ENCODE measurements around the gene UBR7. TPM values are rescaled to one million over a fixed set of nuclear protein-coding genes. Genes with fewer than 3 reads are reported as not detected.

UBR7 gene
- total RNA-seq, 2 experiments from 2014 or later = 39.0 to 49.3 TPM

DNA sequence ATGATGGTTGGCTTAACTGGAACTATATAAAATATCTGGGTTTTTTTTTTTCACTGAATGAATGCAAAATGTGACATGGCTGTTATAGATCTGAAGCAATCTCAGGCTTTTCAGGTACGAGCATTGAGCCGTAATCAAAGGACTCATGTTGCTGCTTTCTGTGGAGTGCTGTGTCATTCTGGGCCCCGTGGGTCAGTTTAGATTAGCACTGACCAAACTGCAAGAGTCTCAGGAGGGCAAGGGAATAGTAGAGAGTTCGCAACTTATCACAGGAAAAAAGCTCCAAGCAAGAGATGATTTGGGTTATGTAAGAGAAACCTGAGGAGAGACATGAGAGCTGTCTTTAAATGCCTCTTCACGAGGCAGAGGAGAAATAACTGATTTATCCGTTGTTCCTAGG, 59.1 kb downstream of the UBR7 start:
- ATAC-seq = no peak

DNA sequence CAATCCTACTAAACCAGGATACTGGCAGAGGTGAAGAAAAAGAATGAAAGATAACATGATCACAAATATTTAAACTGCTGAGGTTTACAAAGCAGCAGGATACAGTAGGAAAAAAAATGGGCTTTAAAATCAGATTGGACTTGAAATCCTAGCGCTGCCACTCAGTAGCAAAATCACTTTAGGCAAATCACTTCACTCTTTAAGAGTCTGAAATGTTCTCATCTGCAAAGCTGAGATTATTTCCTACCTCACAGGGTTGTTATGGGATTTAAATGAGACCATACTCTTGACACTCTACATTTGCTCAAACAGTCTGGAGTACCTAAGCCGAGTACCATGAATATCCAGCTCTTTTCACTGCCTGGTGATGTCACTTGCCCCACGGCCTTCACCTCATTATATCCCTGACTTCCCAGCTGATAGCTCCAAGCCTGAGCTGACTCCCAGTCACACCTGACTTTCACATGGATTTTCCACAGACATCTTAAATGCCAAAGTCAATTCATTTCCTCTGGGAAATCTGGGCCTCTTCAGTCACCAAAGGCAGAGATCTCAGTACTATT, 60.2 kb downstream of the UBR7 start:
- no peaks in the 10 kb centered on the region for H3K9me3 Mint-ChIP-seq (ENCODE audit: insufficient read depth)
- no peaks in the 10 kb centered on the region for H3K27me3 Mint-ChIP-seq (ENCODE audit: low read depth)
- CTCF ChIA-PET = interaction anchor here (1.1 to 1.2 kb wide), 2 partner anchors 8 to 18 kb away, joined by 3 read pairs; no protein-coding TSS in a partner anchor
- peaks cover 18% of the 10 kb centered on the region for H3K4me1 Mint-ChIP-seq (ENCODE audit: low read depth)
- no peak overlapping the region for H3K27ac Mint-ChIP-seq
- no peak for DNase-seq
- ATAC-seq = no peak
- no peak overlapping the region for H3K4me3 Mint-ChIP-seq
- POLR2A ChIA-PET = interaction anchor here (1.0 kb wide), 1 partner anchor 83 kb away, joined by 3 read pairs; the partner anchor contains the start of genes LYSET and MOAP1
- peaks cover 14% of the 10 kb centered on the region for H3K36me3 Mint-ChIP-seq (ENCODE audit: low read depth)

More for the DNA sequence above, 59.1 kb downstream of the UBR7 start:
- Mint-ChIP-seq H3K4me3 (no peak overlapping the region), H3K27ac (no peak overlapping the region), H3K9me3 (ENCODE audit: insufficient read depth) (no peaks in the 10 kb centered on the region), H3K27me3 (ENCODE audit: low read depth) (no peaks in the 10 kb centered on the region), H3K4me1 (ENCODE audit: low read depth) (peaks cover 18% of the 10 kb centered on the region), H3K36me3 (ENCODE audit: low read depth) (peaks cover 14% of the 10 kb centered on the region)
- POLR2A ChIA-PET = no interaction called here
- DNase-seq = no peak
- CTCF ChIA-PET = interaction anchor here (0.7 kb wide), 1 partner anchor 37 kb away, joined by 3 read pairs; no protein-coding TSS in a partner anchor

DNA sequence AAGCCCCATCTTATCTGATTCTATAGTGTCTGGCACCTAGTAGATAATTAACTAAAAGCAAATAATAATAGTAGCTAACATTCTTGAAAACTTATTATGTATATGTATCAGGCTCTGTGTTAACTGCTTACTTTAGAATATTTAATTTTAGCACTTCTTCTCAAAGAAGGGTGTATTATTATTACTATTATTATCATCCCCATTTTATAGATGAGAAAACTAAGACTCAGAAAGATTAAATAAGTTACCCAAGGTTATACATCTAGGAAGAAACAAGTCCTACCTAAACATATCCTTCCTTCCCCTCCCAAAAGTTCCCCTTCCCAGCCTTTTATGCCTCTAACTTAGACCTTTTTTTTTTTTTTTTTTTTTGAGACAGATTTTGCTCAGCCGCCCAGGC, 61.4 kb downstream of the UBR7 start:
- POLR2A ChIA-PET = no interaction called here
- peaks cover 4% of the 10 kb centered on the region for H3K36me3 Mint-ChIP-seq (ENCODE audit: low read depth)
- H3K27me3 Mint-ChIP-seq (ENCODE audit: low read depth) = no peaks in the 10 kb centered on the region
- peaks cover 10% of the 10 kb centered on the region for H3K4me1 Mint-ChIP-seq (ENCODE audit: low read depth)
- no peak overlapping the region for H3K4me3 Mint-ChIP-seq
- H3K27ac Mint-ChIP-seq = no peak overlapping the region
- DNase-seq = no peak
- ATAC-seq = no peak
- no peaks in the 10 kb centered on the region for H3K9me3 Mint-ChIP-seq (ENCODE audit: insufficient read depth)
- CTCF ChIA-PET = interaction anchor here (0.7 kb wide), 1 partner anchor 51 kb away, joined by 4 read pairs; no protein-coding TSS in a partner anchor

DNA sequence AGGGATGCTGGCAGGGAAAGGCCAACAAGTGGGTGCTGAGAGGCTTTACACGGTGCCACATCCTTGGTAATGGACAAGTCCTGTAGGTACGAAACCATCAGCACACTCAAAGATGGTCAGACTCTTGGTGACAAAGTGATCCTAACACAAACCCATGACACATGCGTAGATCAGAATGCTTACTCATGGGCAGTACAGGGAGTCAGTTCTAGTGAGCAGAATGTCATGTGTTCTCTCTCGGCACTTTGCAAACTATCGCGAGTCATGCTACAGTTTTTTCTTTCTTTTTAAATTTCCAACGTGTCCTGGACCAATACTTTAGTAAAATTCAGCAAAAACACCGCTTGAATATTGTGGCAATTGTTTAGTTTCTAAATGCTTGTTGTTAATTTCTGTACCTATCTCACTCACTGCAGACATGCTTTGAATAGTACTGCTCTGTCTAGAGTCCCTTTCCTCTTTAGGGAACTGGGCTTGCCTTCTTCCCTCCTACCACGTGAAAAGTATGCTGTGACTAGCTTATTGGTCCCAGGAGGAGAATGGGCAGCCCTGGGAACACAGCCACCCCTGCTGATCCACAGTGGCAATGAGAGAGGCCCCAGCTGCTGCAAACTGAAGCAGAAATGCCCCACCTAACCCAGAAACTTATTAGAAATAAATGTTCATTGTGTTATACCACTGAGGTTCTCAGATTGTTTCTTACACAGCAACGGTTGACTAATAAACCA, 62.4 kb downstream of the UBR7 start:
- ChIA-PET CTCF (interaction anchor here (0.8 to 1.3 kb wide), 3 partner anchors 11 to 156 kb away, joined by 3 read pairs; no protein-coding TSS in a partner anchor), POLR2A (no interaction called here)
- Mint-ChIP-seq H3K9me3 (ENCODE audit: insufficient read depth) (no peaks in the 10 kb centered on the region), H3K27me3 (ENCODE audit: low read depth) (no peaks in the 10 kb centered on the region), H3K36me3 (ENCODE audit: low read depth) (no peaks in the 10 kb centered on the region), H3K4me3 (no peak overlapping the region), H3K4me1 (ENCODE audit: low read depth) (no peaks in the 10 kb centered on the region), H3K27ac (no peak overlapping the region)
- DNase-seq (no peak), ATAC-seq (no peak)

DNA sequence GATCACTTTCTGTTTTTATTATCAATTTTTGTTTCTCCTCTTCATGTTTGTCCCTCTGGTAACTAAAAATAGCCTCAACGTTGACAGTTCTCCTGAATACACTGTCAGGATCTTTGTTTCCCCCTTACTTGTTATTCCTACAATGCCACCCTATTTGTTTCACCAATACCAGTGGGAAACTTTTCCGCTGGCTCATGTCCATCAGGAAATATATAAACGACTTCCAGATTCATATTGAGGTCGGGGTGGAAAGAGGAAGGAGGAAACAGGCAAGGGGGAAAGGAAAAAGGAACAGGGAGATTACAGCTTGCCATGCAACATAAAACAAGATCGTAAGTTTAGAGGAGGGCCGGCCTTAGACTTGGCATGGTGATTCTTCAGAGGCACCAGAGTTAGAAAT, 64.1 kb downstream of the UBR7 start:
- Mint-ChIP-seq H3K36me3 (ENCODE audit: low read depth) (no peaks in the 10 kb centered on the region), H3K9me3 (ENCODE audit: insufficient read depth) (no peaks in the 10 kb centered on the region), H3K27me3 (ENCODE audit: low read depth) (no peaks in the 10 kb centered on the region), H3K4me1 (ENCODE audit: low read depth) (no peaks in the 10 kb centered on the region), H3K4me3 (no peak overlapping the region), H3K27ac (no peak overlapping the region)
- DNase-seq = no peak
- ATAC-seq = no peak
- ChIA-PET POLR2A (no interaction called here), CTCF (no interaction called here)

DNA sequence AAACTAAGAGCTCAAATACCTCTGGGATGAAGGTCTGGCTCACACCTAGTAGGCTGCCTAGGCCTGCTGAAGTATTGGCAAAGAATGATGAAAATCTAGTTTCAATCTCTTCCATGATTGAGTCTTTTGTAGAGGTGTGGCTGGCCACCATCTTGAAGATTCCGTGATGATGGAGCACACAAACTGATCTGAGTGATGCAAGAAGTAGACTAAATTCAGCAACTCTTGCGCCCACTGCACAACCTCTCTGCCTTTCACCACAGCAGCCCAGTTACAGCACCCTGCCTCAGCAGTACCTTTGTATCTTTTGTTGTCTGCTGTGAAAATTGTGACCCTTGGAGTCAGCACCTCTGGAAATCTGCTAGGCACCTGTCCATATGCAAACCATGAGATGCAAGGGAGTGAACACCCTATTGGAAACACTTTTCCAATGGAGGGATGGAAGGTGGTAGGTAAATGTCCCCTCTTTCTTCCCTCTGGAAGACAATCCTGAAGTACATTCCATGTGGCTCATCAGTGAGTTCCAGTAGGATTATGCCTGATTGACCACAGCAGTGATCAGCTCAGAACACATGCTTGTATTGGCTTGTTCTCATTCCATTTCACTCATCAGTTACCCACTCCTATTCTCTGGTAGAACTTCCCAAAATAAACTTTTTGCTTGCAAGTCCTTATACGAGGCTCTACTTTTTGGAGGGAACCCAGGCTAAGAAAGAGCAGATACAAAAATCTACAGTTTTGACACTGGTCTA, 67.2 kb downstream of the UBR7 start:
- ChIA-PET CTCF (no interaction called here), POLR2A (no interaction called here)
- ATAC-seq = no peak
- no peak for DNase-seq
- Mint-ChIP-seq H3K4me1 (ENCODE audit: low read depth) (no peaks in the 10 kb centered on the region), H3K9me3 (ENCODE audit: insufficient read depth) (no peaks in the 10 kb centered on the region), H3K4me3 (no peak overlapping the region), H3K27me3 (ENCODE audit: low read depth) (no peaks in the 10 kb centered on the region), H3K27ac (no peak overlapping the region), H3K36me3 (ENCODE audit: low read depth) (peaks cover 3% of the 10 kb centered on the region)

DNA sequence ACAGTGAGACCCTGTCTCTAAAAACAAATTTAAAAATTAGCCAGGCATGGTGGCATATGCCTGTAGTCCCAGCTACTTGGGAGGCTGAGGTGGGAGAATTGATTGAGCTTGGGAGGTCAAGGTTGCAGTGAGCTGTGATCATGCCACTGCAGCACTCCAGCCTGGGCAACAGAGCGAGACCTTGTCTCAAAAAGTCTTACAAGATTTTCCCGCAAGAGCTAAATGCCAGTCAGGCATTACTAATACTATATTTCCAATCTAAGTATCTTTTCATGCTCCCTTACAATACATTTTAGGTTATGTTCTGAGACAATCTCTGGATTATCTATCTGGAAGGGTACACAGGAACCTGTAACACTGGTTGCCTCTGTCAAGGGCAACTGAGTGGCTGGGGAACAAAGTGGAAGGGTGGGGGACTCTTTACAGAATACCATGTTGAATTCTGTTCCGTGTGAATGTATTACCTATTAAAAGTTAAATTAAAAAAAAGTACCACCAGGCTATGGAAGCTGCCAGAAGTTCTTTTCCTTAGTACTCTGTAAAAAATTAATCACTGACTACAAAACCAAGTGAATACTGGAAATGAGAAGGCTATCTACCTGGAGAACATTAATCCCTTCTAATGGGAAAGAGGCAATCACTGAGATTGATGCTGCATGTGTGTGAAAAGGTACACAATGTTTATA, 69.1 kb downstream of the UBR7 start:
- Mint-ChIP-seq H3K4me3 (no peak overlapping the region), H3K27me3 (ENCODE audit: low read depth) (no peaks in the 10 kb centered on the region), H3K36me3 (ENCODE audit: low read depth) (peaks cover 3% of the 10 kb centered on the region), H3K27ac (no peak overlapping the region), H3K4me1 (ENCODE audit: low read depth) (no peaks in the 10 kb centered on the region), H3K9me3 (ENCODE audit: insufficient read depth) (no peaks in the 10 kb centered on the region)
- ChIA-PET CTCF (no interaction called here), POLR2A (no interaction called here)
- no peak for ATAC-seq
- no peak for DNase-seq

Other genes starting within 250 kb of the UBR7 start
- 100 to 1,000 TPM; 103 to 107 TPM for gene ITPK1, start 91.3 kb upstream of the UBR7 start, total RNA-seq
- gene MOAP1, start 22.4 kb upstream of the UBR7 start, total RNA-seq = 10 to 100 TPM; 21.0 to 21.5 TPM
- 10 to 100 TPM in 1 of 2 experiments, 1 to 10 TPM in 1; 9.7 to 10.6 TPM for gene LYSET, start 21.9 kb upstream of the UBR7 start, total RNA-seq
- 10 to 100 TPM; 21.5 to 24.6 TPM for gene GON7, start 191 bp upstream of the UBR7 start, total RNA-seq
- 10 to 100 TPM; 19.0 to 20.4 TPM for gene BTBD7, start 125.8 kb downstream of the UBR7 start, total RNA-seq
- not detected for gene COX8C, start 139.9 kb downstream of the UBR7 start, total RNA-seq
- gene UNC79, start 223.7 kb downstream of the UBR7 start, total RNA-seq = not detected